NCI-H1930 (cell line): ENCODE data around the gene ABL1.

ENCODE experiments used
- DNase-seq, 2 experiments: peaks; one replicate each; lab custom pipeline; 2025; lab: John Stamatoyannopoulos, UW

ABL1 gene

GRCh38 chr9:130931508-130932254 lies 96.6 kb downstream of the ABL1 start:
- DNase-seq: no peak

- no peak for DNase-seq
These were observed 97.4 kb downstream of the ABL1 start for GRCh38 chr9:130932255-130933079.

- no peak for DNase-seq
These were observed 98.3 kb downstream of the ABL1 start for GRCh38 chr9:130933114-130934046.

DNA sequence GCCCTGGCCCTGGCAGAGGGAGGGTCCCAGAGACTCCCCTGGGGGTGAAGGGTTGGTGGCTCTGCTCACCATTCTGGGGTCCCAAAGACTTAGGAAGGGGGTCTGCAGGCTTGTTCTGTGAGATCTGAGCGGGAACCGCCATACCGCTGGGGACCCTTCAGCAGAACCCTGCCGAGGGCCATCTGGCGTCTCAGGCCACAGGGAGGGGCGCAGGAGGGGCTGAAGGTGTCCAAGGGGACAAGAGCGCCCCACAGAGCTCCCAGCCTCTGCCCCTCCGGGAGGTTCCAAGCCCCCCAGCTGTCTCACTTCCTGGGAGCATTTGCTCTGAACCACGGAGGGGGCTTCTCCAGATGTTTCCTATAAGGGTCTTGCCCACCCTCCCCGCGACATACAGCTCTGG lies 99.2 kb downstream of the ABL1 start:
- DNase-seq: no peak

DNA sequence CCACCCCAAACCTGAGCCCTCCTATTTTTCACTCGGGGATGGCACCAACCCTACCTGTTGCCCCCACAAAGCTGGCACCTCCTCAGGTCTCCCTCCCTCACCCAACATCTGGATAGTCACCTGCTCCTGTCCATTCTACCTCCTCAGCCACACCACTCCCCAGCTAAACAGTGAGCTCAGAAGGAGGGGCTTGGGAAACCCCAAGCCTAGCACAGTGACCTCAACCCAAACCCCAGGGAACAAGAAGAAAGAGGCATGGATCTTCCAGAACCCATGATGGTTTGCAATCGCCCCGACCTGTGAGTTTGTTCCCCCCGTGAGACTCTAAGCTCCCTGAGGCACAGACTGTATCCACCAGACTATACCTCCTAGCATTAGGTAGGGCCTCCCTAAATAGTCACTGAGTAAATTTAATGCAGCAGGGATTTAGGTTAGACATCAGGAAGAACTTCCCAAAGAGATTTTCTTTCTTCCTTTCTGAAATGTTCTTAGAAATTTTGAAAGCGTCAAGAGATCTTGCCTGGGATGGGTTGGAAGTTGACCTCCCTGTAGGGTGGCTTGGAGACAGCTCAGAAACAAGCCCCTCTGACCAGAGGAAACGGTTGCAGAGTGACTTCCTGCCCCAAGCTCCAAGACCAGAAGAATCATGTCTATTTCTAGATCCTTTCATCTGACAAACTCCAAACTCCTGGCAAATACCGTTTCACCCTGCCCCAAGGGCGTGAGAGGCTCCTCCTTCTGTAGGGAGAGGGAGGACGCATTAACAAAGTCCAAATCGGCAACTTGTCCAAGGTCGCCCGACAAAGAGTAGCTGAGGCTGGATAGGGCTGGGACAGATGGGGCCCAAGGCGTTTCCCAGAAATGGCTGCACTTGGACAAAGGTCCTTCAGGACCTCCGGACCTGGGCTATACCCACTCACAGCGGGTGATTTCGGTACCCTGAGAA lies 99.9 kb downstream of the ABL1 start:
- DNase-seq: no peak

DNA sequence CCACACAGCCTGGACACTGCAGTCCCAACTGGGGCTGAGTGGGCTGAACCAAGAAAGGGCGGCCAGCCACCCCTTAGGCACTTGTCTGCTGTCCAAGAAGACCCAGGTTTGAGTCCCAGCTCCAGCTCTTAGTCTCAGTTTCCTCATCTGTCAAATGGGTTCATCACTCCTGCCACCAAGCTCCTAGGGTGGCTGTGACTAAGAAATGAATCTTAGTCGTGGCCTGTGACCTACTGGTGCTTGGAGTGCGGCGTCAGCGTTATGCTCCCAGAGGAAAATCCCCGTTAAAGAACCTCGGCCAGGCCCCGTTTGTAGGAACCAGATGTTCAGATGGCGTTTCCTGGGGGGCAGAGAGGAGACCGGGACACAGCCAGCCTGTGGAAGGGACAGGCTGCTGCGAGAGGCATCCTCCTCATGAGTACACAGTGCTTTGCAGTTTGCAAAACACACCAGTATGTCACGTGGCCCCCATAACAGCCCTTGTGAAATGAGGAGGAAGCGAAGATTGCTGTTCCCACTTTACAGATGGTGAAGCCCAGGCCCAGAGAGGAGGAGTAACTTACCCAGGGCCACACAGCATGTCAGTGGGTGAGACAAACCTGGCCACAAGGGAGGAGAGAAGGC lies 100.7 kb downstream of the ABL1 start:
- DNase-seq: no peak

GRCh38 chr9:130936285-130937117 lies 101.4 kb downstream of the ABL1 start:
- no peak for DNase-seq
